ENCODE results near the gene HDHD3. TPM values are rescaled to one million over a fixed set of nuclear protein-coding genes. Genes with fewer than 3 reads are reported as not detected.

HDHD3 gene, protein sequence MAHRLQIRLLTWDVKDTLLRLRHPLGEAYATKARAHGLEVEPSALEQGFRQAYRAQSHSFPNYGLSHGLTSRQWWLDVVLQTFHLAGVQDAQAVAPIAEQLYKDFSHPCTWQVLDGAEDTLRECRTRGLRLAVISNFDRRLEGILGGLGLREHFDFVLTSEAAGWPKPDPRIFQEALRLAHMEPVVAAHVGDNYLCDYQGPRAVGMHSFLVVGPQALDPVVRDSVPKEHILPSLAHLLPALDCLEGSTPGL
- total RNA-seq (2014; rRNA removed; shearing (Covaris generic)), result 11.9 and 18.1 TPM in 2 replicates
- total RNA-seq (2022), result 16.0 and 16.7 TPM in 2 replicates
- Bru-seq, nascent RNA, result percentile 68 among the genes with signal in this experiment
- BruChase-seq, experiment 1, labeled RNA remaining after a 6-hour chase, result percentile 58 among the genes with signal in this experiment
- BruChase-seq, experiment 2, labeled RNA remaining after a 2-hour chase, result percentile 69 among the genes with signal in this experiment
- long read RNA-seq, transcript HDHD3-202 (3 exons, 1,497 nt), result major isoform, 13 of 17 reads
- long read RNA-seq, partial matches to known transcripts, result 0 of 17 reads
- long read RNA-seq, other reads (novel, unspliced or antisense), result 0 of 17 reads

DNA sequence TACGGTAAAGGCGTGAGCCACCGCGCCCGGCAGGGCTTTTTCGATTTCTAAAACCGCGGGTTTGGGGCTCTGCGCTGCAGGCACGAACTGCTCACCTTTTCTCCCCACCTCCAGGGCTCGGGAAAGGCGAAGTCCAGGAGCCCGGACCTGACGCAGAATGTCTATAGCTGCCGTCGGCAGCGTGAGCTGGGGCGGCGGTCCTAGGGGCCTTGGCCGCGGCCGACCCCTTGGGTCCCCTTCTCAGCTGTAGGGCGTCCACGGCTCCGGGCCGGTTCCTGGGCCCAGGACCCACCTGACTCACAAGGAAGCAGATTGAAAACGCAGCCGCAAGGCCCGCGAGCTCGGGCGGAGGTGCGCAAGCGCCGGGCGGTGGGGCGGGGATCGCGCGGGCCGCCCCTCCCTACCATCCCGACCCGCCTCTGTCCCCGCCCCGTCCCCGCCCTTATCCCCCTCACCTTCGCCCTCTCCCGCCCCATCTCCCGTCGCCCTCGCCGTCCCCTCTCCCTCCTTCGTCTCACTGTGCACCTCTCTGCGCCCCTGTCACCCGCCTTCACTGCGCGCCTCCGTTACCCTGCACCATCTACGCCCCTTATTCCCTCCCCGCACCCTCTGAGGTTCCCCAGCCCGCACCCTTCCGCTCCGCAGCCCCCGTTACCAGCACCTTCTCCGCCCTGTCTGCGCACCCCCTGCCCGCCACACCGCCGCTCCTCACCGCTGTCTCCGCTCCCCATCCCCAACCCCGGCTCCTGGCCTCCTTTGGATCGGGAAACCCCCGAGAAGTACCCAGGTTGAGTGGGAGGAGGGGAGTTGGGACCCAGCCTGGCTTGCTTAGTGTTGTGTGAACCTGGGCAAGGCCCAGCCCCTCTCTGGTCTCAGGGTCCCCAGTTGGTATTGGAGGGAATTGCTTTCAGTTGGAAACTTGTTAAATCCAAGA, at the start of gene HDHD3:
Gene HDHD3 (minus strand): TSS at position 353 of the 934 bp plus-strand sequence. CDS start 2,632 bp downstream, outside the sequence.
- peak; percentile 86 for DNase-seq (ENCODE audit: low spot score)
- ChIA-PET CTCF (ENCODE audit: unreplicated experiment) (interaction anchor here (0.6 kb wide), 1 partner anchor 26 kb away, joined by 4 read pairs; no protein-coding TSS in a partner anchor), POLR2A (interaction anchor here (0.7 to 1.3 kb wide), 5 partner anchors 10 to 204 kb away, joined by 3 to 6 read pairs (median 3); partner anchors contain the start of gene WDR31)
- Histone ChIP-seq H3K9me2 (ENCODE audit: insufficient read depth, low read length) (no peaks in the 10 kb centered on the region), H3K4me2 (ENCODE audit: low read length) (peak within 1 kb of the TSS; percentile 95), H3K4me1 (ENCODE audit: insufficient read depth, low read length, poor library complexity, severe bottlenecking) (peaks cover 22% of the 10 kb centered on the region), H3K4me3 (ENCODE audit: low read depth, low read length, poor library complexity, severe bottlenecking) (peak within 1 kb of the TSS; percentile 76), H3K79me2 (ENCODE audit: insufficient read depth, low read depth, low read length) (no peaks in the 10 kb centered on the region), H3K36me3 (ENCODE audit: insufficient read depth, low read length) (peaks cover 24% of the 10 kb centered on the region; the same call in 1 of the 2 replicates), H3K27ac (ENCODE audit: low read depth, low read length, poor library complexity, severe bottlenecking) (no peak within 1 kb of the TSS), H2AFZ (ENCODE audit: low read length) (peak within 1 kb of the TSS; percentile 100), H4K20me1 (ENCODE audit: insufficient read depth, low read length) (no peaks in the 10 kb centered on the region), H3K9me3 (ENCODE audit: low read length) (no peaks in the 10 kb centered on the region)
- intact Hi-C loops (cut with micrococcal nuclease; ENCODE audit: unreplicated experiment), result loop anchor here (2.0 kb wide), 1 partner anchor 34 kb away; the partner anchor contains the start of genes C9orf43 and POLE3
- BruUV-seq (replicated peaks), result no TSS peak
- TF ChIP-seq, protein P1, sequence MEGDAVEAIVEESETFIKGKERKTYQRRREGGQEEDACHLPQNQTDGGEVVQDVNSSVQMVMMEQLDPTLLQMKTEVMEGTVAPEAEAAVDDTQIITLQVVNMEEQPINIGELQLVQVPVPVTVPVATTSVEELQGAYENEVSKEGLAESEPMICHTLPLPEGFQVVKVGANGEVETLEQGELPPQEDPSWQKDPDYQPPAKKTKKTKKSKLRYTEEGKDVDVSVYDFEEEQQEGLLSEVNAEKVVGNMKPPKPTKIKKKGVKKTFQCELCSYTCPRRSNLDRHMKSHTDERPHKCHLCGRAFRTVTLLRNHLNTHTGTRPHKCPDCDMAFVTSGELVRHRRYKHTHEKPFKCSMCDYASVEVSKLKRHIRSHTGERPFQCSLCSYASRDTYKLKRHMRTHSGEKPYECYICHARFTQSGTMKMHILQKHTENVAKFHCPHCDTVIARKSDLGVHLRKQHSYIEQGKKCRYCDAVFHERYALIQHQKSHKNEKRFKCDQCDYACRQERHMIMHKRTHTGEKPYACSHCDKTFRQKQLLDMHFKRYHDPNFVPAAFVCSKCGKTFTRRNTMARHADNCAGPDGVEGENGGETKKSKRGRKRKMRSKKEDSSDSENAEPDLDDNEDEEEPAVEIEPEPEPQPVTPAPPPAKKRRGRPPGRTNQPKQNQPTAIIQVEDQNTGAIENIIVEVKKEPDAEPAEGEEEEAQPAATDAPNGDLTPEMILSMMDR (conservative IDR thresholded peaks at IDR 0.05; ENCODE audit: low read length), result no peak
- no peak for TF ChIP-seq EZH2phosphoT487 (IDR thresholded peaks at IDR 0.05; ENCODE audit: borderline replicate concordance, low read depth, low read length)

DNA sequence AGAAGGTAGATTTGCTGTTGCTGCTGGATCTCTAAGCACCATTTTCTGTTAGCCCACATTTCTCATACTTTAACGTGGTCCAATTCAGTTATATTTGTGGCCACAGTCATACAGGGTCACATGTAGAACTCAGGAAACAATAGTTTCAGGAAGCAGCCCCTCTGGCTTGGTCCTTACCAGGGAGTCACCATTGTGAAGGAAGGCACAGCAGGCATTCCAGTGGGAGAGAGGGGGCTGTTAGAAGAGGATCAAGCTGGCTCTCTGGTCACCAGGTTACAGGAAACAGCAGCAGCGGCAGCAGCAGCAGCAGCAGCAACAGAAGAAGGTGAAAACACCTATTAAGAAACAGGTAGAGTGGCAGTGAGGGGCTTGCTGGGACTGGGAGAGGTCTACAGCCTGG, 48.3 kb upstream of the HDHD3 start:
- Histone ChIP-seq H3K4me1 (ENCODE audit: insufficient read depth, low read length, poor library complexity, severe bottlenecking) (no peaks in the 10 kb centered on the region), H2AFZ (ENCODE audit: low read length) (no peak overlapping the region), H3K9me3 (ENCODE audit: low read length) (no peaks in the 10 kb centered on the region), H3K79me2 (ENCODE audit: insufficient read depth, low read depth, low read length) (no peaks in the 10 kb centered on the region), H3K36me3 (ENCODE audit: insufficient read depth, low read length) (no peaks in the 10 kb centered on the region), H3K4me2 (ENCODE audit: low read length) (no peak overlapping the region), H3K27ac (ENCODE audit: low read depth, low read length, poor library complexity, severe bottlenecking) (no peak overlapping the region), H4K20me1 (ENCODE audit: insufficient read depth, low read length) (no peaks in the 10 kb centered on the region), H3K9me2 (ENCODE audit: insufficient read depth, low read length) (no peaks in the 10 kb centered on the region), H3K4me3 (ENCODE audit: low read depth, low read length, poor library complexity, severe bottlenecking) (no peak overlapping the region)
- BruUV-seq (replicated peaks), result no TSS peak
- ChIA-PET CTCF (ENCODE audit: unreplicated experiment) (no interaction called here), POLR2A (interaction anchor here (1.0 kb wide), 1 partner anchor 9 kb away, joined by 3 read pairs; no protein-coding TSS in a partner anchor)
- DNase-seq (ENCODE audit: low spot score), result no peak
- intact Hi-C loops (cut with micrococcal nuclease; ENCODE audit: unreplicated experiment), result no loop called here
- TF ChIP-seq, protein P1 (conservative IDR thresholded peaks at IDR 0.05; ENCODE audit: low read length), result no peak
- TF ChIP-seq EZH2phosphoT487 (IDR thresholded peaks at IDR 0.05; ENCODE audit: borderline replicate concordance, low read depth, low read length), result no peak

All from OCI-LY7 (cell line).